GM19193 (cell line): Measurements from ENCODE around the gene SPAST.

Experiments used
- POLR2A ChIP-seq: IDR thresholded peaks from 4 replicates; pipeline ENCODE4 v1.6.1; 2011; ENCODE audit not compliant: insufficient read depth, insufficient read length; ENCODE audit errors: extremely low read depth

Gene SPAST

GRCh38 chr2:32063310-32064020, at the start of gene SPAST:
Gene SPAST (plus strand): TSS chr2:32063556. CDS start chr2:32063832, 276 bp downstream.
- peak; percentile 73 for TF ChIP-seq POLR2A

- TF ChIP-seq POLR2A = peak; percentile 99
Observed at GRCh38 chr2:32039447-32040219, 23.7 kb upstream of the SPAST start, which contains the start of gene DPY30. Gene DPY30 (minus strand): TSS chr2:32039805. CDS start chr2:32039456, 349 bp downstream.

GRCh38 chr2:32043561-32043960, 19.8 kb upstream of the SPAST start:
- no peak for TF ChIP-seq POLR2A

GRCh38 chr2:32051836-32052439, 11.4 kb upstream of the SPAST start:
- TF ChIP-seq POLR2A = no peak

GRCh38 chr2:32058130-32058529, 5.2 kb upstream of the SPAST start:
- no peak for TF ChIP-seq POLR2A

- no peak for TF ChIP-seq POLR2A
Observed at GRCh38 chr2:32060266-32060665, 3.1 kb upstream of the SPAST start.

- no peak for TF ChIP-seq POLR2A
Observed at GRCh38 chr2:32061430-32061829, 1.9 kb upstream of the SPAST start.

- TF ChIP-seq POLR2A = no peak
Observed at GRCh38 chr2:32061973-32062861, 1.1 kb upstream of the SPAST start.

- peak; percentile 67 for TF ChIP-seq POLR2A
Observed at GRCh38 chr2:32064021-32064601, 755 bp downstream of the SPAST start.

- TF ChIP-seq POLR2A = no peak
Observed at GRCh38 chr2:32064713-32065112, 1.4 kb downstream of the SPAST start.

- no peak for TF ChIP-seq POLR2A
Observed at GRCh38 chr2:32067549-32067948, 4.2 kb downstream of the SPAST start.

GRCh38 chr2:32074134-32074506, 10.8 kb downstream of the SPAST start:
- TF ChIP-seq POLR2A = no peak

- TF ChIP-seq POLR2A = no peak
Observed at GRCh38 chr2:32095671-32096070, 32.3 kb downstream of the SPAST start.

- TF ChIP-seq POLR2A = no peak
Observed at GRCh38 chr2:32108111-32108510, 44.8 kb downstream of the SPAST start.
